NCI-H1417 treated with DMSO at 0.1 percent for 48 hours (cell line): Measurements from ENCODE around the gene SLC26A11.

Experiments used
- DNase-seq: peaks from one replicate; lab custom pipeline; 2025; lab: John Stamatoyannopoulos, UW

SLC26A11 gene

GRCh38 chr17:80217703-80218362, 2.4 kb upstream of the SLC26A11 start:
- no peak for DNase-seq

GRCh38 chr17:80218391-80218790, 1.8 kb upstream of the SLC26A11 start:
- no peak for DNase-seq

- no peak for DNase-seq
Observed at GRCh38 chr17:80219013-80219762, 1.0 kb upstream of the SLC26A11 start.

- DNase-seq: no peak
Observed at GRCh38 chr17:80219763-80220053, 519 bp upstream of the SLC26A11 start.

- DNase-seq: no peak
Observed at GRCh38 chr17:80220736-80221215, 549 bp downstream of the SLC26A11 start.

GRCh38 chr17:80221351-80222105, 1.3 kb downstream of the SLC26A11 start:
- DNase-seq: no peak

GRCh38 chr17:80222376-80223141, 2.3 kb downstream of the SLC26A11 start:
- no peak for DNase-seq

GRCh38 chr17:80223142-80223815, 3.1 kb downstream of the SLC26A11 start:
- DNase-seq: no peak

GRCh38 chr17:80223838-80224497, 3.7 kb downstream of the SLC26A11 start:
- no peak for DNase-seq

- DNase-seq: no peak
Observed at GRCh38 chr17:80224683-80225082, 4.5 kb downstream of the SLC26A11 start.

- no peak for DNase-seq
Observed at GRCh38 chr17:80225230-80225629, 5.0 kb downstream of the SLC26A11 start.

- DNase-seq: no peak
Observed at GRCh38 chr17:80227156-80227555, 6.9 kb downstream of the SLC26A11 start.

GRCh38 chr17:80227666-80228065, 7.4 kb downstream of the SLC26A11 start:
- no peak for DNase-seq

GRCh38 chr17:80228477-80228876, 8.2 kb downstream of the SLC26A11 start:
- no peak for DNase-seq

GRCh38 chr17:80229011-80229410, 8.8 kb downstream of the SLC26A11 start:
- DNase-seq: no peak

- DNase-seq: no peak
Observed at GRCh38 chr17:80232438-80232837, 12.2 kb downstream of the SLC26A11 start.

GRCh38 chr17:80233202-80233601, 13.0 kb downstream of the SLC26A11 start:
- DNase-seq: no peak

- DNase-seq: no peak
Observed at GRCh38 chr17:80236911-80237310, 16.7 kb downstream of the SLC26A11 start.

GRCh38 chr17:80237386-80237785, 17.2 kb downstream of the SLC26A11 start:
- DNase-seq: no peak

- DNase-seq: no peak
Observed at GRCh38 chr17:80242505-80242904, 22.3 kb downstream of the SLC26A11 start.
